WTC11 (cell line): ENCODE data around the gene RBM19.
"Not testable (repeated sequence)": the region's sequence is repeated elsewhere in the genome, so short reads cannot be mapped to it uniquely, and the experiment has no call there.

Experiments used
- CTCF ChIP-seq: fragments of 200-600 bp; IDR thresholded peaks from 2 replicates; pipeline ENCODE4 v1.8.0; 2022; ENCODE audit warnings: antibody characterized with exemption
- ETV6 ChIP-seq: sonication (generic); formaldehyde crosslinking; IDR thresholded peaks from 2 replicates; pipeline ENCODE4 v1.8.1; 2022; ENCODE audit warnings: mild to moderate bottlenecking, missing genetic modification reagents
- FOXP1 ChIP-seq: sonication (generic); formaldehyde crosslinking; IDR thresholded peaks from 2 replicates; pipeline ENCODE4 v1.8.0; 2022; ENCODE audit warnings: missing genetic modification reagents, mild to moderate bottlenecking, moderate library complexity, borderline replicate concordance
- STAT6 ChIP-seq: sonication (generic); formaldehyde crosslinking; conservative IDR thresholded peaks from 2 replicates; pipeline ENCODE4 v1.8.1; 2023; ENCODE audit warnings: mild to moderate bottlenecking, low read depth, missing genetic modification reagents, moderate library complexity
- ZNF232 ChIP-seq: sonication (generic); formaldehyde crosslinking; IDR thresholded peaks from 2 replicates; pipeline ENCODE4 v1.8.0; 2022; ENCODE audit warnings: mild to moderate bottlenecking, missing genetic modification reagents

DNA sequence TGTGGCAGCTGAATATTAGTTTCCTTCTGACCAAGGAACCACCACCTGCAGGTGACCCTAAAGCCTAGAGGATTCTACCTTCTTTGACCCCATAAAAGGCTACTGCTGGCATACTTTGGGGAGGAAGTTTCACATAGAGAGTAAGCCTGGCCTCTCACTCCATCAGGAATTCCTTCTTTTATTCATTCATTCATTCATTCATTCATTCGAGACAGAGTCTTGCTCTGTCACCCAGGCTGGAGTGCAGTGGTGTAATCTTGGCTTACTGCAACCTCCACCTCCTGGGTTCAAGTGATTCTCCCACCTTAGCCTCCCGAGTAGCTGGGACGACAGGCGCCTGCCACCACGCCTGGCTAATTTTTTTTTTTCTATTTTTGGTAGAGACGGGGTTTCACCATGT is 64.8 kb downstream of the RBM19 start:
- not testable (repeated sequence) for TF ChIP-seq ZNF232 (CRISPR knock-in tag); STAT6 (CRISPR knock-in tag); ETV6; CTCF; FOXP1 (CRISPR knock-in tag)
